Middle frontal gyrus (tissue), 1 donor: Measurements from ENCODE around the gene SMARCD2.
A peak's percentile ranks its signal among the peaks of the same experiment; 100 is the strongest.

ENCODE experiments used
- DNase-seq: peaks from one replicate; pipeline ENCODE4 v3.0.0-alpha.2; 2015; ENCODE audit warnings: low spot score; ENCODE audit errors: extremely low spot score

SMARCD2 gene

GRCh38 chr17:63833026-63833740 lies 9.3 kb downstream of the SMARCD2 start:
- no peak for DNase-seq

GRCh38 chr17:63832455-63832854 lies 10.0 kb downstream of the SMARCD2 start:
- no peak for DNase-seq

- DNase-seq = no peak
These were observed 10.5 kb downstream of the SMARCD2 start for GRCh38 chr17:63832014-63832413.

- DNase-seq = no peak
These were observed 11.0 kb downstream of the SMARCD2 start for GRCh38 chr17:63831505-63831904.

GRCh38 chr17:63830904-63831491 lies 11.5 kb downstream of the SMARCD2 start:
- DNase-seq = no peak

- DNase-seq = no peak
These were observed 12.2 kb downstream of the SMARCD2 start for GRCh38 chr17:63830278-63830677.

- DNase-seq = no peak
These were observed 13.5 kb downstream of the SMARCD2 start for GRCh38 chr17:63828936-63829335.

- no peak for DNase-seq
These were observed 14.7 kb downstream of the SMARCD2 start for GRCh38 chr17:63827801-63828221.

- peak; percentile 95 for DNase-seq
These were observed 15.3 kb downstream of the SMARCD2 start, which contains the start of the genes FTSJ3 and PSMC5 for GRCh38 chr17:63827002-63827800. Gene FTSJ3 (minus strand): TSS chr17:63827663. CDS start chr17:63826902, 761 bp downstream. Gene PSMC5 (plus strand): TSS chr17:63827431. CDS start chr17:63827491, 60 bp downstream.

- no peak for DNase-seq
These were observed 15.9 kb downstream of the SMARCD2 start for GRCh38 chr17:63826468-63827001.

- no peak for DNase-seq
These were observed 18.1 kb downstream of the SMARCD2 start for GRCh38 chr17:63824362-63824761.

- DNase-seq = no peak
These were observed 18.7 kb downstream of the SMARCD2 start for GRCh38 chr17:63823659-63824331.

GRCh38 chr17:63822537-63822936 lies 19.9 kb downstream of the SMARCD2 start:
- no peak for DNase-seq

GRCh38 chr17:63821804-63822203 lies 20.7 kb downstream of the SMARCD2 start:
- no peak for DNase-seq

- no peak for DNase-seq
These were observed 21.4 kb downstream of the SMARCD2 start for GRCh38 chr17:63820963-63821561.

- no peak for DNase-seq
These were observed 22.6 kb downstream of the SMARCD2 start for GRCh38 chr17:63819585-63820537.

GRCh38 chr17:63819131-63819530 lies 23.4 kb downstream of the SMARCD2 start:
- no peak for DNase-seq

GRCh38 chr17:63817736-63818385 lies 24.6 kb downstream of the SMARCD2 start:
- DNase-seq = no peak

GRCh38 chr17:63816669-63817068 lies 25.8 kb downstream of the SMARCD2 start:
- DNase-seq = no peak
